Tibial artery (tissue), 4 donors: ENCODE data around the gene ARFGAP1.

Source experiments
- DNase-seq, 2 donors: peaks; one replicate each; pipeline ENCODE4 v3.0.0-alpha.2; 2019
- H3K27ac ChIP-seq, 2 donors: fragments of 200-600 bp; sonication (generic) in 1 of 2; 1 replicate in 1 of 2; 2 replicates in 1 of 2; pipeline ENCODE4 v1.5.1; 2018 to 2019; ENCODE audit warnings: mild to moderate bottlenecking in 1 of 2
- H3K27me3 ChIP-seq, 2 donors: fragments of 200-600 bp; sonication (generic) in 1 of 2; one replicate each; pipeline versions ENCODE4 v1.5.1 to v1.6.0; 2016 to 2019
- H3K36me3 ChIP-seq, 3 donors: fragments of 200-600 bp; sonication (generic) in 2 of 3; one replicate each; pipeline ENCODE4 v1.5.1; 2016 to 2019; ENCODE audit warnings: mild to moderate bottlenecking in 2 of 3
- H3K4me1 ChIP-seq, 4 donors: fragments of 200-600 bp; sonication (generic) in 2 of 4; 1 replicate in 3 of 4; 2 replicates in 1 of 4; pipeline ENCODE4 v1.5.1; 2016 to 2019
- H3K4me3 ChIP-seq, 2 donors: fragments of 200-600 bp; sonication (generic) in 1 of 2; 1 replicate in 1 of 2; 2 replicates in 1 of 2; pipeline ENCODE4 v1.5.1; 2018 to 2019; ENCODE audit warnings: mild to moderate bottlenecking in 2 of 2
- H3K9me3 ChIP-seq, 3 donors: fragments of 200-600 bp; sonication (generic) in 1 of 3; one replicate each; pipeline ENCODE4 v1.5.1; 2016 to 2019
- intact Hi-C: fragments of 100-400 bp; cut with DNase I; formaldehyde crosslinking; loops from one replicate; pipeline ENCODE4 v1.15.0; 2023; ENCODE audit warnings: low total_unique reads
- TF ChIP-seq, protein P1 (sequence below), 2 experiments: fragments of 200-600 bp in 1 of 2; fragments of 450-650 bp in 1 of 2; IDR thresholded peaks; one replicate each; pipeline ENCODE4 v1.5.1; 2017 to 2019; ENCODE audit warnings: antibody characterized with exemption in 2 of 2, mild to moderate bottlenecking in 1 of 2, moderate library complexity in 1 of 2

The ARFGAP1 gene

DNA sequence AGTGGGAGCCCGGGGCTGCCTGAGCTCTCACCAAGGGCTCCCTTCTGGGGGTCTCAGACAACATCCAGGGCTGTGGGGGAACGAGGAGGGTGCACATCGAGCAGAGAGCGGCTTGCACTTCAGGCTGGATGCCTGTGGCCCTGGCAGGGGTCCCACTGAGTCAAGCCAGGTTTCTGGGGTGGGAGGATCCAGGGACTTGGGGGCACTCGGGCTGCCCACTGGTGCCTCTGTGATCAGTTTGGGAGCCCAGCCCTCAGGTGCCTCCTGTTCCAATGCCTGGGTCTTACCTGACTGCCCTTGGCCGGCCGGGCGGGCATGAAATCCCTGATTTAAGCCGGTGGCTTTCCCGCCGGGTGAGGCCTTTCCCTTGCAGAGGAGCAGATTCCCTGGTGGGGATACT lies 20.8 kb downstream of the ARFGAP1 start:
- no peak for DNase-seq
- no peak overlapping the region for H3K4me3 ChIP-seq
- peaks cover 0 to 67% of the 10 kb centered on the region in 2 donors for H3K27me3 ChIP-seq
- peaks cover 0 to 5% (median 0%) of the 10 kb centered on the region in 4 donors for H3K4me1 ChIP-seq
- no peaks in the 10 kb centered on the region for H3K9me3 ChIP-seq
- no peak overlapping the region for H3K27ac ChIP-seq
- intact Hi-C loops = no loop called here
- TF ChIP-seq, protein P1, sequence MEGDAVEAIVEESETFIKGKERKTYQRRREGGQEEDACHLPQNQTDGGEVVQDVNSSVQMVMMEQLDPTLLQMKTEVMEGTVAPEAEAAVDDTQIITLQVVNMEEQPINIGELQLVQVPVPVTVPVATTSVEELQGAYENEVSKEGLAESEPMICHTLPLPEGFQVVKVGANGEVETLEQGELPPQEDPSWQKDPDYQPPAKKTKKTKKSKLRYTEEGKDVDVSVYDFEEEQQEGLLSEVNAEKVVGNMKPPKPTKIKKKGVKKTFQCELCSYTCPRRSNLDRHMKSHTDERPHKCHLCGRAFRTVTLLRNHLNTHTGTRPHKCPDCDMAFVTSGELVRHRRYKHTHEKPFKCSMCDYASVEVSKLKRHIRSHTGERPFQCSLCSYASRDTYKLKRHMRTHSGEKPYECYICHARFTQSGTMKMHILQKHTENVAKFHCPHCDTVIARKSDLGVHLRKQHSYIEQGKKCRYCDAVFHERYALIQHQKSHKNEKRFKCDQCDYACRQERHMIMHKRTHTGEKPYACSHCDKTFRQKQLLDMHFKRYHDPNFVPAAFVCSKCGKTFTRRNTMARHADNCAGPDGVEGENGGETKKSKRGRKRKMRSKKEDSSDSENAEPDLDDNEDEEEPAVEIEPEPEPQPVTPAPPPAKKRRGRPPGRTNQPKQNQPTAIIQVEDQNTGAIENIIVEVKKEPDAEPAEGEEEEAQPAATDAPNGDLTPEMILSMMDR (IDR thresholded peaks at IDR 0.05) = no peak
- H3K36me3 ChIP-seq = peaks cover 5 to 15% (median 10%) of the 10 kb centered on the region in 3 donors

DNA sequence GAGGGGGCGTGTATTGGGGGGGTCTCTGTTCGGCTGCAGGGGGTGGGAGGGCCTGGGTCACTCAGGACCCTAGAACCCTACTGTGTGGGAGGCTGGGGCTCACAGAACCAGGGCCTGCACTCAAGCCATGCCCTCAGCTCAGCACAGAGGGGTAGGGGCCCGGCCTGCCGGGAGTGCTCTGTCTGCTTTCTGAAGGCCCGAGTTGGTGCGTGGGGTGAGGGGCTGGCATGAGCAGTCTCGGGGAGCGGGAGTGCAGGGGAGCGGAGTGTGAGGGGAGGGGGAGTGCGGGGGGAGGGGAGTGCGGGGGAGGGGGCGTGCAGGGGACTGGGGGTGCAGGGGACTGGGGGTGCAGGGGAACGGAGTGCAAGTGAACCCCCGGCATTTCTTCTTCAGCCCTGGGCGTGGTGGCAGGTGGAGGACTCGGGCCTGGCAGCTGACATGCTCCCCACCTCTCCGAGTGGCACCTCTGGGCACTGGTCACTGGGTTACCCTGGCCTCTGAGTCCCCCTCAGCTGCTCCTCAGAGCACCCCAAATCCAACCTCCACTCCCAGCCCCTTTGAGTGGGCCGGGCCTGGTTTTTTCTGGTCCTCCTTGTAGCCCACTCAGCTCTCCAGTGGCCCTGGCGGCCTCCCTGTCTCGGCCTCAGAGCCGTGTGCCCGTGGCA lies 21.4 kb downstream of the ARFGAP1 start:
- peaks cover 0 to 72% of the 10 kb centered on the region in 2 donors for H3K27me3 ChIP-seq
- H3K36me3 ChIP-seq = peaks cover 0 to 9% (median 5%) of the 10 kb centered on the region in 3 donors
- DNase-seq = no peak
- no peaks in the 10 kb centered on the region for H3K9me3 ChIP-seq
- TF ChIP-seq, protein P1 (IDR thresholded peaks at IDR 0.05) = no peak
- intact Hi-C loops = no loop called here
- no peak overlapping the region for H3K4me3 ChIP-seq
- no peak overlapping the region for H3K27ac ChIP-seq
- H3K4me1 ChIP-seq = peaks cover 0 to 5% (median 0%) of the 10 kb centered on the region in 4 donors

DNA sequence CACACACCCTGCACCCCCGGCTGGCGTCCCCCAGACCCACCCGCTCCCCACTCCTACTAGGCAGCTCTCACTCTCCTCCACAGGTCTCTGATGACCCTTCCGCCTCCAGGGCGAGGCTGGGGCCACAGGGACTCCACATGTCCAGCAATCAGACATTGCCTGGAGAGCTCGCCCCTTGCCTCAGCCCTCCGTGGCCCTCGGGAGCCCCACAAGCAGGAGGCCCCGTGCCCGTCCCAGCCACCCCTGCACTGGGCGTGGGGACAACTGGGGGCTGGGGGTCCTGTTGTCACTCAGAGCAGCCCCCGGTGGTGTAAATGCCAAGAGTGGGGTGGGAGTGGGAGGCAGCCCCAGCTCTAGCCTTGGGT lies 21.9 kb downstream of the ARFGAP1 start:
- H3K27me3 ChIP-seq = peaks cover 0 to 76% of the 10 kb centered on the region in 2 donors
- H3K9me3 ChIP-seq = no peaks in the 10 kb centered on the region
- intact Hi-C loops = no loop called here
- no peak overlapping the region for H3K27ac ChIP-seq
- no peak overlapping the region for H3K4me3 ChIP-seq
- H3K36me3 ChIP-seq = peaks cover 0 to 4% (median 0%) of the 10 kb centered on the region in 3 donors
- peaks cover 0 to 5% (median 0%) of the 10 kb centered on the region in 4 donors for H3K4me1 ChIP-seq
- TF ChIP-seq, protein P1 (IDR thresholded peaks at IDR 0.05) = no peak
- no peak for DNase-seq

DNA sequence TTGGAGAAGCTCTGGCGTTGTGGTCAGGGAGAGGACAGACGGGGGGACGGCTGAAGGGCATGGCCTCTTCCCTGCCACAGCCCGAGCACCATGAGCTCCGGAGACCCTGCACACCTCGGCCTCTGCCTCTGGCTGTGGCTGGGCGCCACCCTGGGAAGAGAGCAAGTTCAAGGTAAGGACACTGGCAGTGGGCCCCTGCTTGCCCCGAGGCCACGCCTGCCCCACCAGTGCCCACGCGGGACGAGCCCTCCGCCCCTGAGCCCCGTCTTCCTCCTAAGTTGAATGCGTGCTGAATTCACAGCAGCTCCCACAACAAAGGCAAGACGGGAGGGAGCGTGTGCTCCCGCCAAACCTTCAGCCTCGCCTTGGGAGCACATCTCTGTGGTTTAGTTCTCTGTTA lies 22.4 kb downstream of the ARFGAP1 start:
- intact Hi-C loops = no loop called here
- TF ChIP-seq, protein P1 (IDR thresholded peaks at IDR 0.05) = no peak
- no peaks in the 10 kb centered on the region for H3K36me3 ChIP-seq
- H3K27ac ChIP-seq = no peak overlapping the region
- DNase-seq = no peak
- H3K4me1 ChIP-seq = peaks cover 0 to 5% (median 0%) of the 10 kb centered on the region in 4 donors
- H3K9me3 ChIP-seq = peaks cover 0 to under 1% (median 0%) of the 10 kb centered on the region in 3 donors
- no peak overlapping the region for H3K4me3 ChIP-seq
- peaks cover 0 to 76% of the 10 kb centered on the region in 2 donors for H3K27me3 ChIP-seq

DNA sequence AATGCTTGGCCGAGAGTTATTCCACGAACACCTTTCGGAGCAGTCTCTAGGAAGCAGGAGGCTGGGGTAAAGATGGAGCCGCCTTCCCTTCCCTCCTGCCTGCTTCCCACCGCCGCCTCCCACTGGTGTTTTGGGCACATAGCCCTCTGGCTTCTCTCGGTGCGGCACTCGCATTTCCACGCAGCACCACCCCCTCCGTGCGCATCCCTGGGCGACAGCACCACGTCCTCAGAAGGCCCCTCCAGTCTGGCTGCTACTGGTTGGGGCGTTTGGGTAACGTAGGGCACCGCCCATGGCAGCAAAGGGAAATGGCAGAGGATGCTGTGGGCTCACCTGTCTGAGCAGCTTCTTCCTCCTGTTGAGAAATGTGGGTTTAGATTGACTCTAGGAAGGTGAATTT lies 22.8 kb downstream of the ARFGAP1 start:
- intact Hi-C loops = no loop called here
- Histone ChIP-seq H3K4me1 (peaks cover 0 to 5% (median 0%) of the 10 kb centered on the region in 4 donors), H3K36me3 (no peaks in the 10 kb centered on the region), H3K27ac (no peak overlapping the region), H3K9me3 (peaks cover 0 to 4% (median under 1%) of the 10 kb centered on the region in 3 donors), H3K4me3 (no peak overlapping the region), H3K27me3 (peaks cover 0 to 76% of the 10 kb centered on the region in 2 donors)
- no peak for DNase-seq
- TF ChIP-seq, protein P1 (IDR thresholded peaks at IDR 0.05) = no peak
